GM12801 (cell line): Measurements from ENCODE around the gene PTPRR.

Experiments
- CTCF ChIP-seq: IDR thresholded peaks from one replicate; pipeline ENCODE4 v1.5.1; 2011; ENCODE audit warnings: control low read depth; ENCODE audit not compliant: insufficient read length; ENCODE audit errors: extremely low read depth

Gene PTPRR

GRCh38 chr12:70747445-70748260 is 172.9 kb downstream of the PTPRR start:
- TF ChIP-seq CTCF, result no peak

- no peak for TF ChIP-seq CTCF
These were observed 175.5 kb downstream of the PTPRR start for GRCh38 chr12:70745048-70745447.

GRCh38 chr12:70744178-70744577 is 176.4 kb downstream of the PTPRR start:
- TF ChIP-seq CTCF, result no peak

GRCh38 chr12:70741256-70741655 is 179.3 kb downstream of the PTPRR start:
- no peak for TF ChIP-seq CTCF

- TF ChIP-seq CTCF, result no peak
These were observed 180.8 kb downstream of the PTPRR start for GRCh38 chr12:70739756-70740155.

- no peak for TF ChIP-seq CTCF
These were observed 184.0 kb downstream of the PTPRR start for GRCh38 chr12:70736351-70737133.

GRCh38 chr12:70733385-70733784 is 187.2 kb downstream of the PTPRR start:
- no peak for TF ChIP-seq CTCF
